ENCODE measurements around the gene IPPK. TPM values are rescaled to one million over a fixed set of nuclear protein-coding genes. Genes with fewer than 3 reads are reported as not detected.

Gene IPPK
- total RNA-seq, 2 donors from 2014 or later, result 15.1 to 18.1 TPM

- no peak for ATAC-seq (replicated peaks)
- Mint-ChIP-seq H3K36me3 (ENCODE audit: low read depth) (peaks cover 56% of the 10 kb centered on the region), H3K27ac (no peak overlapping the region), H3K4me1 (no peaks in the 10 kb centered on the region), H3K9me3 (no peaks in the 10 kb centered on the region), H3K27me3 (no peaks in the 10 kb centered on the region), H3K4me3 (no peak overlapping the region)
These were observed 57.1 kb downstream of the IPPK start for GRCh38 chr9:92612816-92613215.

- no peak overlapping the region for H3K4me3 Mint-ChIP-seq
- H3K27ac Mint-ChIP-seq, result no peak overlapping the region
- no peak for ATAC-seq (replicated peaks)
- H3K27me3 Mint-ChIP-seq, result no peaks in the 10 kb centered on the region
- H3K36me3 Mint-ChIP-seq (ENCODE audit: low read depth), result peaks cover 51% of the 10 kb centered on the region
- H3K9me3 Mint-ChIP-seq, result no peaks in the 10 kb centered on the region
- no peaks in the 10 kb centered on the region for H3K4me1 Mint-ChIP-seq
These were observed 57.6 kb downstream of the IPPK start for GRCh38 chr9:92612292-92612691.

- H3K4me1 Mint-ChIP-seq, result no peaks in the 10 kb centered on the region
- ATAC-seq (replicated peaks), result no peak
- no peak overlapping the region for H3K4me3 Mint-ChIP-seq
- no peaks in the 10 kb centered on the region for H3K9me3 Mint-ChIP-seq
- no peaks in the 10 kb centered on the region for H3K27me3 Mint-ChIP-seq
- H3K36me3 Mint-ChIP-seq (ENCODE audit: low read depth), result peaks cover 46% of the 10 kb centered on the region
- peak overlapping the region; percentile 33 for H3K27ac Mint-ChIP-seq
These were observed 58.2 kb downstream of the IPPK start for GRCh38 chr9:92611621-92612285.

GRCh38 chr9:92610470-92611420, 59.2 kb downstream of the IPPK start:
- Mint-ChIP-seq H3K27ac (peak overlapping the region; percentile 33), H3K36me3 (ENCODE audit: low read depth) (peaks cover 36% of the 10 kb centered on the region), H3K27me3 (no peaks in the 10 kb centered on the region), H3K9me3 (no peaks in the 10 kb centered on the region), H3K4me3 (no peak overlapping the region), H3K4me1 (no peaks in the 10 kb centered on the region)
- ATAC-seq (replicated peaks), result no peak

- no peaks in the 10 kb centered on the region for H3K9me3 Mint-ChIP-seq
- no peak for ATAC-seq (replicated peaks)
- H3K27ac Mint-ChIP-seq, result no peak overlapping the region
- H3K27me3 Mint-ChIP-seq, result no peaks in the 10 kb centered on the region
- H3K36me3 Mint-ChIP-seq (ENCODE audit: low read depth), result peaks cover 18% of the 10 kb centered on the region
- H3K4me1 Mint-ChIP-seq, result no peaks in the 10 kb centered on the region
- H3K4me3 Mint-ChIP-seq, result no peak overlapping the region
These were observed 61.0 kb downstream of the IPPK start for GRCh38 chr9:92608909-92609445.

- Mint-ChIP-seq H3K4me3 (no peak overlapping the region), H3K27me3 (no peaks in the 10 kb centered on the region), H3K36me3 (ENCODE audit: low read depth) (peaks cover 12% of the 10 kb centered on the region), H3K27ac (no peak overlapping the region), H3K9me3 (no peaks in the 10 kb centered on the region), H3K4me1 (no peaks in the 10 kb centered on the region)
- ATAC-seq (replicated peaks), result no peak
These were observed 61.6 kb downstream of the IPPK start for GRCh38 chr9:92608241-92608908.

GRCh38 chr9:92607773-92608172, 62.2 kb downstream of the IPPK start:
- Mint-ChIP-seq H3K4me1 (no peaks in the 10 kb centered on the region), H3K36me3 (ENCODE audit: low read depth) (peaks cover 11% of the 10 kb centered on the region), H3K27me3 (no peaks in the 10 kb centered on the region), H3K4me3 (no peak overlapping the region), H3K9me3 (no peaks in the 10 kb centered on the region), H3K27ac (no peak overlapping the region)
- ATAC-seq (replicated peaks), result no peak

- ATAC-seq (replicated peaks), result no peak
- Mint-ChIP-seq H3K36me3 (ENCODE audit: low read depth) (peaks cover 6% of the 10 kb centered on the region), H3K4me1 (no peaks in the 10 kb centered on the region), H3K4me3 (no peak overlapping the region), H3K9me3 (no peaks in the 10 kb centered on the region), H3K27me3 (no peaks in the 10 kb centered on the region), H3K27ac (no peak overlapping the region)
These were observed 62.8 kb downstream of the IPPK start for GRCh38 chr9:92607088-92607487.

GRCh38 chr9:92605224-92605623, 64.7 kb downstream of the IPPK start:
- H3K4me3 Mint-ChIP-seq, result no peak overlapping the region
- no peaks in the 10 kb centered on the region for H3K9me3 Mint-ChIP-seq
- ATAC-seq (replicated peaks), result no peak
- H3K27ac Mint-ChIP-seq, result no peak overlapping the region
- no peaks in the 10 kb centered on the region for H3K27me3 Mint-ChIP-seq
- H3K36me3 Mint-ChIP-seq (ENCODE audit: low read depth), result no peaks in the 10 kb centered on the region
- H3K4me1 Mint-ChIP-seq, result no peaks in the 10 kb centered on the region

- no peaks in the 10 kb centered on the region for H3K27me3 Mint-ChIP-seq
- no peaks in the 10 kb centered on the region for H3K36me3 Mint-ChIP-seq (ENCODE audit: low read depth)
- ATAC-seq (replicated peaks), result no peak
- H3K4me1 Mint-ChIP-seq, result no peaks in the 10 kb centered on the region
- H3K4me3 Mint-ChIP-seq, result no peak overlapping the region
- no peak overlapping the region for H3K27ac Mint-ChIP-seq
- H3K9me3 Mint-ChIP-seq, result no peaks in the 10 kb centered on the region
These were observed 65.9 kb downstream of the IPPK start for GRCh38 chr9:92603990-92604389.

GRCh38 chr9:92603100-92603499, 66.8 kb downstream of the IPPK start:
- no peak overlapping the region for H3K27ac Mint-ChIP-seq
- H3K27me3 Mint-ChIP-seq, result no peaks in the 10 kb centered on the region
- H3K4me1 Mint-ChIP-seq, result no peaks in the 10 kb centered on the region
- ATAC-seq (replicated peaks), result no peak
- no peak overlapping the region for H3K4me3 Mint-ChIP-seq
- no peaks in the 10 kb centered on the region for H3K9me3 Mint-ChIP-seq
- no peaks in the 10 kb centered on the region for H3K36me3 Mint-ChIP-seq (ENCODE audit: low read depth)

- no peaks in the 10 kb centered on the region for H3K9me3 Mint-ChIP-seq
- no peak overlapping the region for H3K27ac Mint-ChIP-seq
- H3K4me1 Mint-ChIP-seq, result no peaks in the 10 kb centered on the region
- ATAC-seq (replicated peaks), result no peak
- H3K36me3 Mint-ChIP-seq (ENCODE audit: low read depth), result no peaks in the 10 kb centered on the region
- H3K4me3 Mint-ChIP-seq, result no peak overlapping the region
- H3K27me3 Mint-ChIP-seq, result no peaks in the 10 kb centered on the region
These were observed 67.5 kb downstream of the IPPK start for GRCh38 chr9:92602413-92602812.

GRCh38 chr9:92601451-92601850, 68.5 kb downstream of the IPPK start:
- H3K4me1 Mint-ChIP-seq, result no peaks in the 10 kb centered on the region
- no peaks in the 10 kb centered on the region for H3K9me3 Mint-ChIP-seq
- no peak overlapping the region for H3K27ac Mint-ChIP-seq
- H3K4me3 Mint-ChIP-seq, result no peak overlapping the region
- no peak for ATAC-seq (replicated peaks)
- no peaks in the 10 kb centered on the region for H3K36me3 Mint-ChIP-seq (ENCODE audit: low read depth)
- no peaks in the 10 kb centered on the region for H3K27me3 Mint-ChIP-seq

- H3K4me3 Mint-ChIP-seq, result no peak overlapping the region
- no peaks in the 10 kb centered on the region for H3K4me1 Mint-ChIP-seq
- H3K27ac Mint-ChIP-seq, result no peak overlapping the region
- no peaks in the 10 kb centered on the region for H3K36me3 Mint-ChIP-seq (ENCODE audit: low read depth)
- no peaks in the 10 kb centered on the region for H3K9me3 Mint-ChIP-seq
- no peaks in the 10 kb centered on the region for H3K27me3 Mint-ChIP-seq
- ATAC-seq (replicated peaks), result no peak
These were observed 69.3 kb downstream of the IPPK start for GRCh38 chr9:92600462-92601261.
